LNCAP (cell line): ENCODE data around the gene WWOX.

Experiments used
- TF ChIP-seq, protein P1 (sequence below): fragments of 450-650 bp; IDR thresholded peaks from 2 replicates; pipeline ENCODE4 v1.5.1; 2017; ENCODE audit warnings: mild to moderate bottlenecking

Gene WWOX

DNA sequence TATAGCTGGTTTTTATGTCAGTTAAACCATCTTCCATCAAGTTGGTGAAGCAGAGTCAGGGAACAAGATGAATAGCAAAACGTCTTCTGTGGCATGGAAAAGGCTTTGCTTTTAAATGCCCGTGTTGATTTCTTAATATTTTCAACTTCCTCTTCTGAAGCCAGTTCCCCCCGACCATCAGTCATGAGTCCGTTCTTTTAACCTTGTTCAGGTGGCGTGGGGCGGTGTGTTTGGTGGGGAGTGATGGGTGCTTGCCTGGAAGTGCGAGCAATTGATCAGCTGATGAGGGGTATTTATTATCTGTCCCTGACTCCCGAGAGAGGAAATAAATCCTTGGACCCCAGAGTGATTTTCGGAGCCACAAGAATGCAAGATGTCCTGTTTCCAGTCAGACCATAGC, 147.1 kb downstream of the WWOX start:
- TF ChIP-seq, protein P1, sequence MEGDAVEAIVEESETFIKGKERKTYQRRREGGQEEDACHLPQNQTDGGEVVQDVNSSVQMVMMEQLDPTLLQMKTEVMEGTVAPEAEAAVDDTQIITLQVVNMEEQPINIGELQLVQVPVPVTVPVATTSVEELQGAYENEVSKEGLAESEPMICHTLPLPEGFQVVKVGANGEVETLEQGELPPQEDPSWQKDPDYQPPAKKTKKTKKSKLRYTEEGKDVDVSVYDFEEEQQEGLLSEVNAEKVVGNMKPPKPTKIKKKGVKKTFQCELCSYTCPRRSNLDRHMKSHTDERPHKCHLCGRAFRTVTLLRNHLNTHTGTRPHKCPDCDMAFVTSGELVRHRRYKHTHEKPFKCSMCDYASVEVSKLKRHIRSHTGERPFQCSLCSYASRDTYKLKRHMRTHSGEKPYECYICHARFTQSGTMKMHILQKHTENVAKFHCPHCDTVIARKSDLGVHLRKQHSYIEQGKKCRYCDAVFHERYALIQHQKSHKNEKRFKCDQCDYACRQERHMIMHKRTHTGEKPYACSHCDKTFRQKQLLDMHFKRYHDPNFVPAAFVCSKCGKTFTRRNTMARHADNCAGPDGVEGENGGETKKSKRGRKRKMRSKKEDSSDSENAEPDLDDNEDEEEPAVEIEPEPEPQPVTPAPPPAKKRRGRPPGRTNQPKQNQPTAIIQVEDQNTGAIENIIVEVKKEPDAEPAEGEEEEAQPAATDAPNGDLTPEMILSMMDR, result no peak

DNA sequence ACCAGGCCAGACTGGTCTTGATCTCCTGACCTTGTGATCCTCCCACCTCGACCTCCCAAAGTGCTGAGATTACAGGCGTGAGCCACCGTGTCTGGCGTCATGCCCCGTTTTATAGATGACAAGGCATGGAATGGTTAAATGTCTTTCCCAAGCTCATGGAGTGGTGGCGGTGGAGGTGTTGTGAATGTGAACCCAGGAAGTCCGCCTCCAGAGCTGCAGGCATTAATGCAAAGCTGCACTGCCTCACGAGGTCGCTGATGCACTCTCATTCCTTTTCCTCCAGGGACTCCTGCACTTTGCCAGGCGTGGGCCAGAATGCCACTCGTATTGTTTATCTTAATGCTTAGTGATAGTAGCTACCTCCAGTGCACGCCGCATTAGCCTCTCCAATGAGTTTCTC, 149.6 kb downstream of the WWOX start:
- TF ChIP-seq, protein P1, result no peak

DNA sequence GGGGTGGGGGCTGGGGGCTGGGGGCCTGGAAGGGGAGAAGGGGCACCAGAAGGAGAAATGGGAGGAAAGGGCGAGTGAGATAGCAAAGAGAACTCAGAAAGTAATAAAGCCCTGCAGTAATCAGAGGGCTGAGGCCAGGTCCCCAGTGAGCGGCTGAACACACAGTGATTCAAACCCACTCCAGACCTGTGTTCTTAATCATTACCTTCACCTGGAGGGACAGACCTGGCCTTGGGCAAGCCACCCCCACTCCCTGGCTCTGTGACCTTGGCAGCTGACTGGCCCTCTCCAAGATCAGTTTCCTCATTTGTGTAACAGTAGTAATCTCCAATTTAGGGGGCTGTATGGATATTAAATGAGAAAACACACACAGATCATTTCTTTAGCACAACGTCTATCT, 150.4 kb downstream of the WWOX start:
- TF ChIP-seq, protein P1, result no peak

DNA sequence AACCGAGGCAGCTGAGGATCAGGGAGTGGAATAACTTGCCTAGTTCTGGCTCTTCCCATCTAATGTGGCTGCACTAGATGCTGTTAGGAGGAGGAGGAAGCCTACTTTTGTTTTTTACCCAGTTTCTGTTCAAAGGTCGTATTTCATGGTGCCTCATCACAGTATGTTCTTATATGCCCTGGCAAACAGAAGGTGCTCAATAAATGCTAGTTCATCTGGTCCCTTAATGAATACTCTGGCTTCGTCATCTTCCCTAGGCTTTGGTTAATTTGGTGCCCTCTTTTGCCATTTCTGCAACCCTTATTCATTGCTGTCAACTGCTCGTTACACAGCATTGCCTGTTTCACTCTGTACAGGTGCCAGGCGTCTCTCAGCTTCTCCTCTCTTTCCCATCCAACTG, 151.7 kb downstream of the WWOX start:
- TF ChIP-seq, protein P1, result no peak

DNA sequence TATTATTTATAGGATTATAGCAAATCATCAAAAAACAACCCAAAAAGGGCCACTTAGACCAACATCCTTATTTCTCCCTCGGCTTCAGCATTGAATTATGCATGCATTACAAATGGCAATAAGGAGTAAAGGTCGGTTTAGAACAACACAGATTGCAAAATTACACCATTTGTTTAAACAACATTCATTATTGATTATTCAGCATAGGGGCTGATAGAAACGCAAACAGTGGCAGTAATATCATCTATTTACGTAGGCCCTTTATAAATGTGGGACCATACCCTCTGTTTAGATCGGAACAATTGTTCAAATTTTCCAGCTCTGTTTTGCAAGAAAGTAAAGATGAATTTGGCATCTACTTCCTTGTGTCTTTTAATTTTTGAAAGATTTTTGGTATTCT, 153.3 kb downstream of the WWOX start:
- TF ChIP-seq, protein P1, result no peak

DNA sequence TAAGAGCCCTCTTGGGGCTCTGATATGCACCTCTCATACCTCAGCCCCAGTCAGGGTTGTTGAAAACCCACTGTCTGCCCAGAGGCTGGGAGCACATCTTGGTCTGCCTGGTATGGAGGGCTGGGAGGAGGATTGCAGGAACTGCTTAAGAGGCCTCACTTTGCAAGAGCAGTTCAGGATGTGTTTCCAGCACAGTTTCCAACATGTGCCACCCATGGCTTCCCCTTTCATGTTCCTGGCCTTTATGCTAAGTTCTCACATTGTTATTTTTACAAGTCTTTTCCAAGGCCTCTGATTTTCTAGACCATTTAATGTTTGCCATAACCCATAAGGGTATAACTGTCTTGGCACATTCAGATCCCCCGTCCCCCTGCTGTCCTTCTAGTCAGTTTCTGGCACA, 155.4 kb downstream of the WWOX start:
- TF ChIP-seq, protein P1, result no peak

DNA sequence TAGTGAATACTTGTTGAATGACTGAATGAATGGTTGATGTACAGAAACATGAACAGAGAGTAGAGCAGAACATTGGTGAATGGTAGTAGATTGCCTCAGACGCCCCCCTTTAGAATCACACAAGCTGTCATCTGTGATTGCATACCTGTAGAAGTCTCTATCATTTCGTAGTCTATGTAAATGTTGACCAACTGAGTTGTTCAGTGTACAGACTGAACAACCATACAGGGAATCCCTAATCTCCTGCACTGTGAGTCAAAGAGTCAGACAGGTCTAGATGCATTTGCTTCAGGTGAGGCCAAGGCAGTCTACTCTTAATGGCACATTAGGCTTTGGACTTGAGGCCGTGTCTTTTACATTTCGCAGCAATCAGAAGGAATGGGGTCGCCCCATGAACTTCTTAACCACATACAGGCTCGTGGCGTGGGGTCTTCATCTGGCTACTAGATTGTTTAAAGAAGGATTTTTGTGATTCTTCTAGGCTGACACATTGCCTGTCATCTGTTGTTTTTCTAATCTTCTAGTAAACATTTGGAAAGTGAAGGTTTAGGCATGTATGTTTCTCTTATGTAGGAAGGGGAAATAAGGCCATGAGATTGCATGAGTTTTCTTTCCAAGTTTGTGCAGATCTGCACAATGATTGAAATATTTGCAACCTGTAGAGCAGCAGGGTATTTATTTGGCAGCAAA, 157.4 kb downstream of the WWOX start:
- TF ChIP-seq, protein P1, result no peak

DNA sequence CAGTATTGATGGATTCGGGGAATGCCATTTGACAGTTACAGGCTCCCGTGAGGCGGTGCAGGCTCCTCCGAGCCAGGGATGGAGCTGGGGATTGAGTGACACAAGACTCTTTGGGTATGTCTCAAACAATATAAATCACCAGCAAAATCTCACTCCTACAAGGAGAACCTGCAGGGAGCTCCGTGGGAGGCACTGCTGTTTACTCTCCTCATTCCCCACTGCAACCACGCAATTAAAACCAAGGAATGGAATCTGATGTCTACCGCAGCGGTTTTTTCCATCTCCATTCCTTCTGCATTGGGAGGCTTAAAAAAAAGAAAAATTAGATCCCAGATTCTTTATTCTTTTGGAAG, 157.9 kb downstream of the WWOX start:
- TF ChIP-seq, protein P1, result no peak
